ENCODE data around the gene YPEL2.
"Not testable (repeated sequence)": the region's sequence is repeated elsewhere in the genome, so short reads cannot be mapped to it uniquely, and the experiment has no call there.

The YPEL2 gene, protein sequence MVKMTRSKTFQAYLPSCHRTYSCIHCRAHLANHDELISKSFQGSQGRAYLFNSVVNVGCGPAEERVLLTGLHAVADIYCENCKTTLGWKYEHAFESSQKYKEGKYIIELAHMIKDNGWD

DNA sequence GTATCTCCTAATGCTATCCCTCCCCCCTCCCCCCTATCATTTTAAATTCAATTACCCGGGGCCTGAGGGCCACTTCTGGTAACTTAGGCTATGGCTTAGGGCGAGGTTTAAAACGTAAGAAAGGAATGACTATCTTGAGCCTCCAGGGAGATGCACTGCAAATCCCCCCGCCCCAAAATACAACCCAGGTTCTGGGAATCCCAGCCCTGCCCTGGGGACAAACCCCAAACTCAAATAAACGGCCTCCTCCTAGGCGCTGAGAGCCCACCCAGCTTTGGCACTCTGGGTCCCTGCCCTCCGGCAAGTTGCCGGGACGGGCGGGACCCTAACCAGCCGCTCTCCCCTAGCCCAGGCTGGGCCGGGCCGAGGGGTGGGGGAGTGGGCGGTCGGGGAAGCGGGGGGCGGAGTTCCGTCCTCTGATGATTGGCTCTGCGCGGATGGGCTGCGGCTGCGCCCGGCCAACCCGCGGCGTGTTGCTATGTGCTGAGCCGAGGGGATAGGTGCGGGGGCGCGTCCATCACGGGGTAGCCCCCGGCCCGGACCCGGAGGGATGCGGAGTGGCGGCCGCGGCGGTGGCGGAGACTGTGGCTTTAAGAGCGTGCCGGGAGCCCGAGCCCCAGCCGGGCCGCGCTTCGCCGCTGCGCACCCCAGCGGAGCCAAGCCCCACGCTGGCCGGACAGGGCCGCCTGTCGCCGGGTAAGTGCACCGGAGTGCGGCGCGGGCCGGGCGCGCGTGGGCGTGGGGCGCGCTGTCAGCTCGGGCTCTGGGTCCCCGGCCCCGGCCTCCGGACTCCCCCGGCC, at the start of gene YPEL2:
Gene YPEL2 (plus strand): TSS at position 527 of the 800 bp plus-strand sequence. CDS start 21,755 bp downstream, outside the sequence.
- peak in 1 of 2 experiments; percentile 84 for DNase-seq

DNA sequence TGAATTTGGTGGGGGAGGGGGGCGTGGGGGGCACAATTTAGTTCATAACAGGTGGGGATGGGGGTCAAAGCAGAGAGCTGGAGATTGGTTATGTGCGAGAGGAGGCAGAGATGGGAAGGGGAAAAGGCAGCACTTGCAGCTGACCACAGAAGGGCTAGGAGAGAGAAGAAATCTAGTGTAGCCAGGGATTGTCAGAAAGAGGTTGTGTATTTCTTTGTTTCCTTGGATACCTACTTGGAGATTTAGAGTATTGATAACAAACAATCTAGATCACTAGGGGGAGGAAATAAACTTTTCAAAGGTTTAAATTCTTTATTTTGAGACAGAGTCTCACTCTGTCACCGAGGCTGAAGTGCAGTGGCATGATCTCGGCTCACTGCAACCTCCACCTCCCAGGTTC, 47.1 kb upstream of the YPEL2 start:
- no peak for DNase-seq

DNA sequence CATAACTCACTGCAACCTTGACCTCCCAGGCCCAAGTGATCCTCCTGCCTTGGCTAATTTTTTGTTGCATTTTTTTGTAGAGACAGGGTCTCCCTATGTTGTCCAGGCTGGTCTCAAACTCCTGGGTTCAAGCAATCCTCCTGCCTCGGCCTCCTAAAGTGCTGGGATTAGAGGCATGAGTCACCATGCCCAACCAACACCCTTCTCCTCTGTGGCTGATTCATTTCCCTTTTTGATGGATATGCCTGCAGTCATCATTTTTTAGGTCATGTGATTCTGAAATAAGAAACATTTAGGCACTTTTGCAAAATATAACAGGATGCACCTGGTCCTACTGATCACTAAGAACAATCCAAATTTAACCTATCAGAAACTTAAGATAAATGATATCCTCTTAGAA, 44.0 kb upstream of the YPEL2 start:
- no peak for DNase-seq

DNA sequence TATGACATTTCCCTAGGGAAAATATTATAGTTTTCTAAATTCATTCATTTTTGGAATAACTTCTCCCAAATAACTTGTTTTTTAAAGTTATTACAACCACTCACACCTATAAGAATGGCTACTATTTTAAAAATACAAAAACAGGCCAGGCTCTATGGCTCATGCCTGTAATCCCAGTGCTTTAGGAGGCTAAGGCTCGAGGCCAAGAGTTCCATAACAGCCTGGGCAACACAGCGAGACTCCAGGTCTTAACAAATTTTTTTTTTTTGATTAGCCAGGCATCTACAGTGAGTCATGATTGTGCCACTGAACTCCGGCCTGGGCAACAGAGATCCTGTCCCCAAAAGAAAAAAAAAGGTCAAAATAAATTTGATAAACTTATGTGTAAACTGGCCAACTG, 43.6 kb upstream of the YPEL2 start:
- DNase-seq: no peak

DNA sequence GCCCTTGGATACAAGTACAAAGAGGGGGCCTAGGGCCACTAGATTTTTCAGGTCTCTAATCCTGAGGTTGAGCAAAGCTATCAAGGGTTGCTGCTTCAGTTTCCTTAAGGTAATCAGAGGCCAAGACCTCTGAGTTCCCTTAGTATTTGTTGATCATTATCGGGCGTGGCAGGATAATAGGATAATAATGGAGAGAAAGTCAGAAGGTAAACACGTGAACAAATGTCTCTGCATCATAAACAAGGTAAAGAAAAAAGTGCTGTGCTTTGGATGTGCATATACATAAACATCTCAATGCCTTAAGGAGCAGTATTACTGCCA, 41.5 kb upstream of the YPEL2 start:
- DNase-seq: no peak

DNA sequence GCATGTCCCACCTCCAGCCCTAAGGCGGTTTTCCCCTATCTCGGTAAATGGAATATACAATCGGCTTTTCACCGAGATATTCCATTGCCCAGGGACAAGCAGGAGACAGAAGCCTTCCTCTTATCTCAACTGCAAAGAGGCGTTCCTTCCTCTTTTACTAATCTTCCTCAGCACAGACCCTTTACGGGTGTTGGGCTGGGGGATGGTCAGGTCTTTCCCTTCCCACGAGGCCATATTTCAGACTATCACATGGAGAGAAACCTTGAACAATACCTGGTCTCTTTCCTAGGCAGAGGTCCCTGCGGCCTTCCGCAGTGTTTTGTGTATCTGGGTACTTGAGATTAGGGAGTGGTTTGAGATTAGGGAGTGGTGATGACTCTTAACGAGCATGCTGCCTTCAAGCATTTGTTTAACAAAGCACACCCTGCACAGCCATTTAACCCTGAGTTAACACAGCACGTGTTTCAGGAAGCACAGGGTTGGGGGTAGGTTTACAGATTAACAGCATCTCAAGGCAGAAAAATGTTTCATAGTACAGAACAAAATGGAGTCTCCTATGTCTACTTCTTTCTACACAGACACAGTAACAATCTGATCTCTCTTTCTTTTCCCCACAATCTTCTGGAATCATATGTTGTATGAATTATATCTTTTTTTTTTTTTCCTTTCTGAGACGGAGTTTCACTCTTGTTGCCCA, 41.0 kb upstream of the YPEL2 start:
- not testable (repeated sequence) for DNase-seq

DNA sequence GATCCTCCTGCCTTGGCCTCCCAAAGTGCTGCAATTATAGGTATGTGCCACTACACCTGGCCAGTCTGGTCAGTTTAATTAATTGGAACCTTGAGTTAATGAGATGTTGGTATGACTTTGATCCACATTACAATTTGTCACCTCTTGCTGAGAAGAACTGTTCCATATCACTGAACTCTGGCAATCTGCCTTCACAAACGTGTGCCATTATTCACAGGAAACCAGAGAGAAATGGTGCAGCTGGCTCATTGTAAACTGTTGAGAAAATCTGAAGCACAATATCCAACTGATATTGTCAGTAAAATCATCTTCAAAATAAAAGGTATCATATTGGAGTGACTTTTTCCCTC, 39.3 kb upstream of the YPEL2 start:
- no peak for DNase-seq

DNA sequence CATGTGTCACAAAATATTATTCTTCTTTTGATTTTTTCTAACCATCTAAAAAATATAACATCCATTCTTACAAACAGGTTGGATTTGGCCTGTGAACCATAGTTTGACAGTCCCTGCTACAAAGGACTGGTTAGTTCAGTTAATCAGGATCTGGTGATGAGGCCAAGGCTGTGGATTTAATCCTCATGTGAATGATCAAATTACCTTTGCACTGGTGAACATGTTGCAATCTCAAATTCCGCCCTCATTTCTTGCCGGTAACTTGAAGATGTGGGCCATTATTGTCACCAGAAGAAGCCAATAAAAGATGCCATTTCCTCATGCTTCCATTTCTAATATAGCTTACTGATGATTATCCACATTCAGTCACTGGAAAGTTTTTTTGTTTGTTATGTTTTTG, 35.3 kb upstream of the YPEL2 start:
- DNase-seq: no peak

DNA sequence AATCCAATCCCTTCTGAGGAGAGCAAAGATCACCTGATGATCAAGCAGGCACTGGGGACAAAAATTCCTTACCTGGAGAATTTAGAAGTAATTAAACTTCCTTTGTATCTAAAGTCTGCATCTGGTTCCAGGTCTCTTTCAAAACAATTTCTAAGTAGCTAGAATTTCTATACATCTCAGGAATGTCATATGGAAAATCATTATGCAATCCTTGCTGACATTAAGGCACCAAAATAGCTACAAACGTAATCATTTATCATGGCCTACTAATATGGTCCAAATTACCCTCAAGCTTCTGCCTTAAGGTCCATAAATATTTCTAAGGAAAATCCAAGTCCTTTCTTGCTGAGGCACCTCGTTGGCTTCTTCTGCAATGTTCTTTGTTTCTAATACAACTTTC, 32.9 kb upstream of the YPEL2 start:
- DNase-seq: no peak

DNA sequence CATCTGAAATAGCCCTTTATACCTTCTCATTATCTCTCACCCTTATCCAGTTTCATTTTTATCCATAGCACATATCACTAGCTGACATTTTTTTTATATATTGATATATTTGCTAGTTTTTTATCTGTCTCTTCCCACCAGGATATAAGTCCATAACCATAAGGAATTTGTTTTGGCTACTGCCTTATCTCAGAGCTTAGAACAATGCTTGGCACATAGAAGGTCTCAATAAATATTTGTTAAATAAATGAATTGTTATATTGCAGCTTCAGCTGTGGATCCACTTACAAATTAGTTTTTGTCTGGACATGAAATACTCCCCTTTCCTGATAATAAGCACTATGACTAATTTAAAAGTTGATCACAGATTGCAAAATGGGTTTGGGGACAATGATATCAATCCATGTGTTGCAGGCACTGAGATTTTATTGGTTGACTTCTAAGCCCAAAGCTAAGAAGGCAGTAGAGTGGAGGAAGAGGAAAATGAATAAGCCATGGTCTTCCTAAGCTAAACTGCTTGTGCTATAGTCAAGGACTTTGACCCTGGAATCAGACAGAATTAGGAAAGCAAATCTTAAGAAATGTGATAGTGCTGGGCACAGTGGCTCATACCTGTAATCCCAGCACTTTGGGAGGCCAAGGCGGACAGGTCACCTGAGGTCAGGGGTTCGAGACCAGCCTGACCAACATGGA, 31.9 kb upstream of the YPEL2 start:
- DNase-seq: no peak

DNA sequence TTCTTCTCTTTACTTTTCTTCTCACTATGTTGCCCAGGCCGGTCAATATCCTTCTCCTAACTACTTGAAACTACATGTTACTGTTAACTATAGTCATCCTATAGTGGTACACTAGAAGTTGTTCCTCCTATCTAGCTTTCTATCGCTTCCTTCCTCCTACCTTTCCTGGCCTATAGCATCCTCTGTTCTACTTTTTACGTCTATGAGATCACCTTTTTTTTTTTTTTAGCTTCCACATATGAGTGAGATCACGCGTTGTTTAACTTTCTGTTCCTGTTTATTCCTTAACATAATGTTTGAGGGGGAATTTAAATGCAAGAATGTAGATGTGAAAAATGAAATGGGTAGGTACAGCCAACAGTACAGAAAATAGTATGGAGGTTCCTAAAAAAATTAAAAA, 30.5 kb upstream of the YPEL2 start:
- no peak for DNase-seq

DNA sequence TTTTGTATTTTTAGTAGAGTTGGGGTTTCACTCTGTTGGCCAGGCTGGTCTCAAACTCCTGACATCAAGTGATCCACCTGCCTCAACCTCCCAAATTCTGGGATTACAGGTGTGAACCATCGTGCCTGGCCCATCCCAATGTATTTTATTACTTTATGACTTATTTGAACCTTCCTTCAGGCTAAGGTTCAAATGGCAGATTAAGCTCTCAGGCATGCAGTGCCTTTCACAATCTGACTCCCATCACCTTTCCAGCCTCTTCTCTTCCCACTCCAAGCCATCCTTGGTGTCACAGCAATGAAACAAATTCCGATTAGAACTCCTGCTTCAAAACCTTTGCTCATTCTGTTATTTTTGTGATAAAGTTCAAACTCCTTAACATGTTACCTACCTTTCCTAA, 26.6 kb upstream of the YPEL2 start:
- no peak for DNase-seq

DNA sequence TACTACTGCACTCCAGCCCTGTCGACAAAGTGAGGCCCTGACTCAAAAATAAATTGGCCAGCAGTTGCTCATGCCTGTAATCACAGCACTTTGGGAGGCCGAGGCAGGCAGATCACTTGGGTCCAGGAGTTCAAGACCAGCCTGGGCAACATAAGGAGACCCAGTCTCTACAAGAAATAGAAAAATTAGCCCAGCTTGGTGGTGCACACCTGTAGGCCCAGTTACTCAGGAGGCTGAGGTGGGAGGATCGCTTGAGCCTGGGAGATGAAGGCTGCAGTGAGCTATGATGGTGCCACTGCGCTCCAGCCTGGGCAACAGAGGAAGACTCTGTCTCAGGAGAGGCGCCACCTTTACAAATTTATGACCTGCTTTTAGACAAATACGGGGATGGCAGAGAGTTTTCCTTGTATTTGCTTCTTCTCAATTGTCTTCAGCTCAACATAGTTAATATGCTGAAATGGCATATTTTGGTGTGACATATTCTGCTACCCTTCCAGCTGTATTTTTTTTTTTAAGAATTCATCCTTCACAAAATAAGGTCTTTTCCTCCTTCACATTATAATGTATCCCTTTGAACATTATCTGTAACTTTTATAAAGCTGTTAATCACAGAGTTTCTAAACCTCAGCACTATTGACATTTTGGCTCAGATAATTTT, 21.1 kb upstream of the YPEL2 start:
- DNase-seq: no peak

DNA sequence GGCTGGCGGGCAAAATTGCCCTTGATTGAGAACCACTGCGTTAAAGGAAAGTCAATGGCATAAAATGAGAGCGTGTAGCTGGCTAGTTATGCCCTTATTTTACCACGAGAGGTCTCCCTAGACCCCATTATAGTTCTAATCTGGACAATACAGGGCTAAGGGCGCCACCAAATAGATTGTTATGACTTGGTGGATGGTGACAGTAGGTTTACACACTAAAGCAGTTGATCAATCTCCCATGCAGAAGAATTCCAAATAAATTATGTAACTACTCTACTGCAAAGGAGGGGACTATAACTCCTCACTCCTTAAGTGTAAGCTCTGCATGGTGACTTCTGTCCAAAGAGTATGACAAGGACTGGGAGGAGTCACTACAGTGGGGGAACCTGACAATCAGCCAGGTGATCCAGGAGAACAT, 20.4 kb upstream of the YPEL2 start:
- peak in 1 of 2 experiments; percentile 46 for DNase-seq

DNA sequence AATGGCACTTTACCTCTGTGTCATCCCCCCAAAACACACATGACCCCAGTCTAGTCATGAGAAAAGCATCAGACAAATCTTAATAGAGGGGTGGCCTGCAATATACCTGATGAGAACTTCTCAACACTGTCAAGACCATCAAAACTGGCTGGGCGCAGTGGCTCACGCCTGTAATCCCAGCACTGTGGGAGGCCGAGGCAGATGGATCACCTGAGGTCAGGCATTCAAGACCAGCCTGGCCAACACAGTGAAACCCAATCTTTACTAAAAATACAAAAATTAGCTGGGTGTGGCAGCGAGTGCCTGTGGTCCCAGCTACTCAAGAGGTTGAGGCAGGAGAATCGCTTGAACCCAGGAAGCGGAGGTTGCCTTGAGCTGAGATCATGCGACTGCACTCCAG, 19.9 kb upstream of the YPEL2 start:
- not testable (repeated sequence) for DNase-seq

DNA sequence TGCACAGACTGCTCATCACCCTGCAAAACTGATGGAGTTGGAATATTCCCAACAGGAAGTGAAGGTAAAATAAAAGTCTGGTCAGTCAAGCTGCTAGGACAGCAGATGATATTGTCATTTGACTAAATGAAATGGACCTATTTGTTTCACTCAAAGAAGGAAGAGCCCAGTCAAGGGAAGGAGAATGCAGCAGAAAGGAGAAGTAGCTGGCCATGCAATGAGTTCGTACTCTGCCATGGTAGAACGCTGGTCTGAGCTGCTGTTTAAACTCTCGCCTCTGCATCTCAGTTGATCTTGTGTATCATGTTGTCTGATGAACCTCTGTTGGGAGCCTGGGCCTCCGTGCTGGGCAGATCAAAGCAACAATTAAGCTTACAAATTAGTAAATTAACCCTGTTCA, 15.6 kb upstream of the YPEL2 start:
- DNase-seq: no peak

DNA sequence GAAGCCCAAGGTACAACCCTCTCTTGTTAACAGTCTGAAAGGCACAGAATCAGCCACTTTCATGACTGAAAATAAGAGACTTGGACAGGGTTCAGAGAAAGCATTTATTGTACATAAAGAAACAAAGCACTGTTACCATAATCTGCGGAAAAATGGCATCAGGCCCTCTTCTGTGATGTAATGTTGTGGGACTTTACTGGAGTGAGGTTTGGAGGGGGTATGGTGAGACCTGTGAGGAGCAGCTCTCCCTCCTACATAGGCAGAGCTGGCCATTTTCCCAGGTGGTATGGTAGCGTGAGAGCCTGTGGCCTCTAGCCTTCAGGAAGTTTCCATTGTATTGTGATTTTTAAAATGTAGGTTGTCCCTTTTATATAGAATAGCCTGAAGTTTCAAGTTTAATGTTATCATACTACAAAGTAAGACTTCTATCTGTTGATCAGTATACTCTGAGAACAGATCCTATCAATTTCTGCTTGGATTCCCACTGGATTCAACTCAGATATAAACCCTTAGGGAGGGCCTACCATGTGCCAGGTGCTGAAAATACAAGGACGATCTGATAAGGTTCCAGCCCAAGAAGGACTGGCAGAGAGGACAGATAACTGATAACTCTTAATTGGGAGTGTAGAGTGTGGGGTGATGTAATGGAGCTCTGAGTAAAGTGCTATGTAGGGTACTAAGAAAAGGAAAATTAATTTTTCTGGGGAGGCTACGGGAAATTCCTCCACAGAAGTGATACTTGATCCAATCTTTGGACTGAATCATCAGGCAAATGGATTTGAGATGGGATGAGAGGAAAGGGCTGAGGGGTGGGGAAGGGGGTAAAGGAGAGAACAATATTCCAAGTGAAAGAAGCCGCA, 4.1 kb upstream of the YPEL2 start:
- DNase-seq: no peak

DNA sequence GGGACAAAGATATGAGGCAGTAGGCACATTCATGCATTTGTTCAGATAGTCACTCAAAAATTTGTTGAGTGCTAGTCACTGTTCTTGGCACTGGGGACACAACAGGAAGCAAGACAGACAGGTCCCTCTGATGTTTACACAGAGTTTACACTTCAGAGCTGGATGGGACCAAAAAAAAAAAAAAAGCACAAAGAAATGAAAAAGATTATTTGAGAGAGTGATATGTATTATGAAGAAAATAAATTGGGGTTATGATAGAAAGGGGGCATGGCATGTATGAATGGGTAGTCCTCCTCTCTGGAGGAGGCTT, 3.5 kb upstream of the YPEL2 start:
- DNase-seq: no peak

DNA sequence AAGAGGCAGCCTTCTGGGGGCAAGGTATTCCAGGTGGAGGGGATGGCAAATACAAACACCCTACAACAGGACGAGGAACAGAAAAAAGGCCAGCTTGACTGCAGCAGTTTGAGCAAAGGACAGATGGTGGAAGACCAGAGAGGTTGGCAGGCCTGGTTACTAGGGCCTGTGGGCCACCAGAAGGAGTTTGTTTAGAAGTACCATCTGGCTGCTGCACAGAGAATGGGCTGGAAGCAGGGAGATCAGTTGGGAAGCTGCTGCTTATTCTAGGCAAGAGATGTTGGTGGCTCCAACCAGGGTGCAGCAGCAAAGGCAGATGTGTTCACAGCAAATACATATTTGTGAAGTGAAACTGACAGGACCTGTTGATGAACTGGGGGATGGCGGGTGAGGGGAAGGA, 2.9 kb upstream of the YPEL2 start:
- DNase-seq: peak in 1 of 2 experiments; percentile 47

DNA sequence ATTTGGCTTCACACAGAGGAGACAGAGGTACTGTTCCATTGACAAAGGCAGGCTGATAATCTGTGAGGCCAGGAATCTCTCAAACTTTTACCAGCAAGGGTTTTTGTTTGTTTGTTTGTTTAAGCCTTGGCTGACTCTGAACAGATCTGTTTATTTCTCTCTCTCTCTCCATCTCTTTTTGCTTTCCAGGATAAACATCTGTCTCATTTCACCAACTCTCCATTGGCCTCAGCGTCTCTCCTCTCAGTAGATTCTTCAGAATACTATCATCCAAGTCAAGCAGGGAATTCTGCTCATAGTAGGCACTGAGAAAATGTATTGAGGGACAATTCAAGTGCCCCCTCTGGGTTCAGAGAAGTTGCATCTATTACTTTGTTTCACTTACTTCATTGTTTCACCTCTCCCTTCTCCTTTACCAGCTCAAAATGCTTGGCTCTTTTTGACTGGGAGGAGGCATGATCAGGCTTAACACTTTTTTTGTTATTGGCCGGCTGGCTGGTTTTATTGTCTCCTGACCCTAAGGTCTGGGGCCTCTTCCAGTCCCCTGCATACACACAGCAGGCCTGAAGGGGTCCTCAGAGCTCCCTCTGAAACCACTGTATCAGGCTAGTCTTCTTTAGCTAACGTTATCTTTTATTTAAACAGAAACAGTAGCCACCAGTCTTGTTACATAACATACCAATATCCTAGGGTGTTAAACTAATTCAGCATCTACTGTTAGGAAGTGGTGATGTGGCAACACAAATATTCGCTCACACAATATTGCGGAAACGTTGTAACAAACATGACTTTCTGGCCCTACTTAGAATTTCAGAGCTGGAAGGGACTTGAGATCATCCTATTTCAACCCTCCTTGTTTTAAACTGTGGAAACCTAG, 2.0 kb upstream of the YPEL2 start:
- DNase-seq: peak in 1 of 2 experiments; percentile 44
